Fibroblast of lung (primary cell): ENCODE data around the gene TIAM1. TPM values are rescaled to one million over a fixed set of nuclear protein-coding genes. Genes with fewer than 3 reads are reported as not detected.
A peak's percentile ranks its signal among the peaks of the same experiment; 100 is the strongest.

ENCODE experiments used
- DNase-seq, 2 donors: peaks; one replicate each; pipeline versions ENCODE4 v3.0.0 to v3.0.0-alpha.2; 2010; ENCODE audit warnings: low read depth in 2 of 2
- H2AFZ ChIP-seq: 2 replicates; pipeline ENCODE4 v1.5.1; 2012; ENCODE audit warnings: low read length, control low read depth, inconsistent platforms
- H3K27ac ChIP-seq: 2 replicates; pipeline ENCODE4 v1.5.1; 2011; ENCODE audit warnings: low read length, control low read depth; ENCODE audit not compliant: insufficient read depth
- H3K27me3 ChIP-seq: 2 replicates; pipeline ENCODE4 v1.5.1; 2011; ENCODE audit warnings: mild to moderate bottlenecking, low read length; ENCODE audit not compliant: control insufficient read depth, insufficient read depth
- H3K36me3 ChIP-seq: 2 replicates; pipeline ENCODE4 v1.5.1; 2011; ENCODE audit warnings: low read length; ENCODE audit not compliant: control insufficient read depth, insufficient read depth
- H3K4me1 ChIP-seq: 2 replicates; pipeline ENCODE4 v1.5.1; 2011; ENCODE audit warnings: low read length; ENCODE audit not compliant: control insufficient read depth, insufficient read depth; ENCODE audit errors: extremely low read depth
- H3K4me2 ChIP-seq: 2 replicates; pipeline ENCODE4 v1.5.1; 2011; ENCODE audit warnings: low read length, control low read depth; ENCODE audit not compliant: insufficient read depth; ENCODE audit errors: extremely low read depth
- H3K4me3 ChIP-seq, 4 experiments: fragments of 200-600 bp in 1 of 4; sonication (generic) in 1 of 4; replicated peaks in 1 of 4; 2 replicates each; pipeline ENCODE4 v1.5.1; 2011 to 2016; ENCODE audit warnings: low read length in 4 of 4, low read depth in 3 of 4, mild to moderate bottlenecking in 3 of 4, control low read depth in 2 of 4, inconsistent platforms in 1 of 4, mixed read lengths in 1 of 4; ENCODE audit not compliant: insufficient read depth in 1 of 4; ENCODE audit errors: control extremely low read depth in 1 of 4
- H3K79me2 ChIP-seq: 2 replicates; pipeline ENCODE4 v1.5.1; 2012; ENCODE audit warnings: mild to moderate bottlenecking, low read length, inconsistent platforms; ENCODE audit not compliant: control insufficient read depth, insufficient read depth
- H3K9ac ChIP-seq: 2 replicates; pipeline ENCODE4 v1.5.1; 2011; ENCODE audit warnings: mild to moderate bottlenecking, low read length, control low read depth; ENCODE audit not compliant: insufficient read depth
- H3K9me3 ChIP-seq: 2 replicates; pipeline ENCODE4 v1.5.1; 2012; ENCODE audit warnings: low read depth, low read length; ENCODE audit not compliant: control insufficient read depth, insufficient read depth
- H4K20me1 ChIP-seq: 2 replicates; pipeline ENCODE4 v1.5.1; 2011; ENCODE audit warnings: low read length; ENCODE audit not compliant: control insufficient read depth, insufficient read depth; ENCODE audit errors: extremely low read depth
- EZH2 ChIP-seq: IDR thresholded peaks from 2 replicates; pipeline ENCODE4 v1.5.1; 2012; ENCODE audit warnings: low read length, control low read depth, mild to moderate bottlenecking; ENCODE audit errors: missing control alignments
- polyA plus RNA-seq, 2 donors: library from polyadenylated mRNA; depleted of rRNA in 1 of 2; stranded (reverse) in 1 of 2; unstranded in 1 of 2; fragments of >200 nt; gene quantifications; 2 replicates each; pipeline ENCODE4 v1.2.1, GENCODE V29; 2011 to 2012; ENCODE audit warnings: missing spikeins in 1 of 2
- total RNA-seq: library from RNA; depleted of rRNA; stranded (reverse); fragments of >200 nt; gene quantifications from 2 replicates; pipeline ENCODE4 v1.2.1, GENCODE V29; 2014
- TF ChIP-seq, protein P1 (sequence below), 2 donors: IDR thresholded peaks in 1 of 2; conservative IDR thresholded peaks in 1 of 2; 1 replicate in 1 of 2; 2 replicates in 1 of 2; pipeline ENCODE4 v1.5.1; 2011 to 2012; ENCODE audit warnings: low read length in 2 of 2, control low read depth in 1 of 2, inconsistent platforms in 1 of 2, low read depth in 1 of 2, mild to moderate bottlenecking in 1 of 2

Gene TIAM1
- total and polyA plus RNA-seq, 2 donors (not counting 1 experiment from before 2014, with no cell fraction given), result under 0.01 to 0.52 TPM

DNA sequence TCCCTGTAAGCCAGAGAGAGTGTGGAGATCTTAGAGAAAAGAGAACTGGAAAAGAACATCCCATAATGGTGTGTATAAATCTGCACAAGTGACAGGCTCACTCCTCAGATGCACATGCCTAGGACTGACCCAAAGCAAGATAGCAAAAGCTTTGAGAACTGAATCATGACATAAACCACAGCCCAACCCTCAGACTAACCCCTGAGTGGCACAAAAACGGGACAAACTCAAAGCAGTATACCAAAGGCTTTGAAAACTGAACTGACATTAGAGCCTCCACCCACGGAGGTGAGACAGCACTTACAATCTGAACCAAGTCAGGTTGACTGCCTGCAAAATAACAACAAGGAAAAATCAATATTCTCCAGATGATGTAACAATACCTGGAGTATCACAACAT, 70.8 kb downstream of the TIAM1 start:
- no peak overlapping the region for H3K4me2 ChIP-seq
- no peaks in the 10 kb centered on the region for H4K20me1 ChIP-seq
- no peak overlapping the region for H2AFZ ChIP-seq
- no peaks in the 10 kb centered on the region for H3K36me3 ChIP-seq
- H3K4me1 ChIP-seq, result no peaks in the 10 kb centered on the region
- H3K79me2 ChIP-seq, result no peaks in the 10 kb centered on the region
- no peak overlapping the region for H3K4me3 ChIP-seq
- no peaks in the 10 kb centered on the region for H3K27me3 ChIP-seq
- H3K27ac ChIP-seq, result no peak overlapping the region
- peak in 1 of 2 donors; percentile 26 for DNase-seq
- no peaks in the 10 kb centered on the region for H3K9me3 ChIP-seq
- no peak overlapping the region for H3K9ac ChIP-seq
- TF ChIP-seq, protein P1, sequence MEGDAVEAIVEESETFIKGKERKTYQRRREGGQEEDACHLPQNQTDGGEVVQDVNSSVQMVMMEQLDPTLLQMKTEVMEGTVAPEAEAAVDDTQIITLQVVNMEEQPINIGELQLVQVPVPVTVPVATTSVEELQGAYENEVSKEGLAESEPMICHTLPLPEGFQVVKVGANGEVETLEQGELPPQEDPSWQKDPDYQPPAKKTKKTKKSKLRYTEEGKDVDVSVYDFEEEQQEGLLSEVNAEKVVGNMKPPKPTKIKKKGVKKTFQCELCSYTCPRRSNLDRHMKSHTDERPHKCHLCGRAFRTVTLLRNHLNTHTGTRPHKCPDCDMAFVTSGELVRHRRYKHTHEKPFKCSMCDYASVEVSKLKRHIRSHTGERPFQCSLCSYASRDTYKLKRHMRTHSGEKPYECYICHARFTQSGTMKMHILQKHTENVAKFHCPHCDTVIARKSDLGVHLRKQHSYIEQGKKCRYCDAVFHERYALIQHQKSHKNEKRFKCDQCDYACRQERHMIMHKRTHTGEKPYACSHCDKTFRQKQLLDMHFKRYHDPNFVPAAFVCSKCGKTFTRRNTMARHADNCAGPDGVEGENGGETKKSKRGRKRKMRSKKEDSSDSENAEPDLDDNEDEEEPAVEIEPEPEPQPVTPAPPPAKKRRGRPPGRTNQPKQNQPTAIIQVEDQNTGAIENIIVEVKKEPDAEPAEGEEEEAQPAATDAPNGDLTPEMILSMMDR (conservative IDR thresholded peaks at IDR 0.05 in 1 of 2, IDR thresholded peaks at IDR 0.05 in 1 of 2; ENCODE audit: low read depth in 1 of 2, low read length in 2 of 2), result no peak

DNA sequence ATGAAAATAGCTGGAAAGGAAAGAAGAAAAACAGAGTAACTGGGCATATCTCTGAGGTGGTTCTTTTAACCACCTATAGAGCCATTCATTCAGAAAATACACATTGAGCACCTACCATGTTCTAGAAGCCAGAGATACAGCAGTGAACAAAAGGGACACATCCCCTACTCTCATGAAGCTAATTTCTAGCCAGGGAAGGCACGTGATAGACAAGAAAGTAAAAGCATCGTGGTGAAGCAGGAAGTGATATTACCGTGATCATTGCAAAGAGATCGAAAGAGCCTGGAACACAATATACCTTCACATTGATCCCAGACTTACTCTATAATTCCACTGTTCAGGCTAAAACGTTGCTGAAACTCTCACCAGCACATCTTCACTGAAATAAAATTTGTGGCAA, 76.0 kb downstream of the TIAM1 start:
- Histone ChIP-seq H3K9me3 (no peaks in the 10 kb centered on the region), H3K4me2 (no peak overlapping the region)
- TF ChIP-seq EZH2, result no peak
- TF ChIP-seq, protein P1 (conservative IDR thresholded peaks at IDR 0.05 in 1 of 2, IDR thresholded peaks at IDR 0.05 in 1 of 2; ENCODE audit: low read depth in 1 of 2, low read length in 2 of 2), result no peak

DNA sequence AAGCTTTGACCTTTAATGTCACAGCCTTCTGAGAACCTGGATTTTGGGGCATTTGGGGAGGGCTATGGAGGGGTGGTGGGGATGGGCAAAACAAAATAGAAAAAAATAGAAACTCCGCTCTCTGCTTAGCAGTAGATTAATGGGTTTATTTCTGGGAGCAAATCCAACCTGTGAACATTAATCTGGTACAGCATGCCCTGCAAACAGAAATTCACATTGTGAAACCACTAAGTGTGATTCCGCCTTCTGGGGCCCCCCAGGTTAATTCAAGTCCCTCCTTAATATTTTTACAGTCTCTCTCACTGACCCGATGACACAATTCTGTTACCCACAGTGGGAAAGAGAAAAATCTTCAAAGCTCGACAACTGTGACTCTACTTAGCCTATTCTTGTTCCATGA, 76.4 kb downstream of the TIAM1 start:
- Histone ChIP-seq H3K9ac (no peak overlapping the region), H2AFZ (no peak overlapping the region), H3K36me3 (no peaks in the 10 kb centered on the region), H3K79me2 (no peaks in the 10 kb centered on the region), H3K4me1 (no peaks in the 10 kb centered on the region), H3K9me3 (no peaks in the 10 kb centered on the region), H4K20me1 (no peaks in the 10 kb centered on the region), H3K27ac (no peak overlapping the region), H3K4me2 (no peak overlapping the region), H3K27me3 (no peaks in the 10 kb centered on the region), H3K4me3 (no peak overlapping the region)
- TF ChIP-seq EZH2, result no peak
- TF ChIP-seq, protein P1 (conservative IDR thresholded peaks at IDR 0.05 in 1 of 2, IDR thresholded peaks at IDR 0.05 in 1 of 2; ENCODE audit: low read depth in 1 of 2, low read length in 2 of 2), result no peak
- DNase-seq, result peak; percentile 41 to 51

More for the DNA sequence above, 76.0 kb downstream of the TIAM1 start:
- H3K79me2 ChIP-seq, result no peaks in the 10 kb centered on the region
- no peak overlapping the region for H3K27ac ChIP-seq
- no peaks in the 10 kb centered on the region for H3K36me3 ChIP-seq
- no peak overlapping the region for H2AFZ ChIP-seq
- H4K20me1 ChIP-seq, result no peaks in the 10 kb centered on the region
- H3K27me3 ChIP-seq, result no peaks in the 10 kb centered on the region
- no peaks in the 10 kb centered on the region for H3K4me1 ChIP-seq
- H3K4me3 ChIP-seq, result no peak overlapping the region
- DNase-seq, result no peak
- no peak overlapping the region for H3K9ac ChIP-seq
